Endodermal cell (in vitro differentiated cells): ENCODE measurements around the gene CES3. TPM values are rescaled to one million over a fixed set of nuclear protein-coding genes. Genes with fewer than 3 reads are reported as not detected.
"Not testable (repeated sequence)": the region's sequence is repeated elsewhere in the genome, so short reads cannot be mapped to it uniquely, and the experiment has no call there.

Source experiments
- DNase-seq: peaks from one replicate; pipeline ENCODE4 v3.0.0-alpha.2; 2017
- H3K27ac ChIP-seq: 2 replicates; pipeline ENCODE4 v1.5.1; 2013; ENCODE audit warnings: mild to moderate bottlenecking, low read depth, low read length, moderate library complexity
- H3K27me3 ChIP-seq: 2 replicates; pipeline ENCODE4 v1.6.1; 2013; ENCODE audit warnings: mild to moderate bottlenecking, low read length, moderate library complexity; ENCODE audit not compliant: insufficient read depth, control insufficient read depth, poor library complexity, severe bottlenecking
- H3K36me3 ChIP-seq: 2 replicates; pipeline ENCODE4 v1.7.0; 2013; ENCODE audit warnings: mild to moderate bottlenecking, low read length, moderate library complexity; ENCODE audit not compliant: control insufficient read depth, insufficient read depth
- H3K4me1 ChIP-seq: one replicate; pipeline ENCODE4 v1.7.0; 2013; ENCODE audit warnings: low read length; ENCODE audit not compliant: control insufficient read depth, insufficient read depth
- H3K4me3 ChIP-seq: 2 replicates; pipeline ENCODE4 v1.5.1; 2013; ENCODE audit warnings: mild to moderate bottlenecking, low read length, moderate library complexity
- H3K9ac ChIP-seq: 2 replicates; pipeline ENCODE4 v1.6.1; 2013; ENCODE audit warnings: mild to moderate bottlenecking, low read length, moderate library complexity; ENCODE audit not compliant: poor library complexity, severe bottlenecking; ENCODE audit errors: extremely low read depth
- H3K9me3 ChIP-seq: 2 replicates; pipeline ENCODE4 v1.6.1; 2013; ENCODE audit warnings: mild to moderate bottlenecking, low read length, moderate library complexity; ENCODE audit not compliant: control insufficient read depth
- H3K27ac Mint-ChIP-seq: 2 replicates; pipeline ENCODE4 v1.8.0; 2020; ENCODE audit warnings: mixed read lengths
- H3K27me3 Mint-ChIP-seq: 2 replicates; pipeline ENCODE4 v1.8.0; 2021; ENCODE audit warnings: mild to moderate bottlenecking, mixed read lengths; ENCODE audit not compliant: insufficient read depth
- H3K36me3 Mint-ChIP-seq: 2 replicates; pipeline ENCODE4 v1.8.0; 2020; ENCODE audit warnings: low read depth, mixed read lengths
- H3K4me1 Mint-ChIP-seq: 2 replicates; pipeline ENCODE4 v1.8.0; 2020; ENCODE audit warnings: mixed read lengths
- H3K4me3 Mint-ChIP-seq: 2 replicates; pipeline ENCODE4 v1.8.0; 2020; ENCODE audit warnings: mild to moderate bottlenecking, moderate library complexity, mixed read lengths
- H3K9me3 Mint-ChIP-seq: 2 replicates; pipeline ENCODE4 v1.8.0; 2020; ENCODE audit warnings: mild to moderate bottlenecking, mixed read lengths
- WGBS, 2 experiments: methylation state at CpG; one replicate each; pipeline versions ENCODE4 v1.1.5 to v1.1.7; 2013; ENCODE audit warnings: missing lambda C conversion rate in 2 of 2, mixed read lengths in 1 of 2; ENCODE audit not compliant: insufficient coverage in 1 of 2, insufficient read length in 1 of 2; 5-methylcytosine and 5-hydroxymethylcytosine counted together
- total RNA-seq, 2 donors: library from RNA; stranded (reverse); fragmentation: NEBNext Ultra II Directional in 1 of 2; extraction: Animal tissue kit (Norgen Biotek cat#: 25700) in 1 of 2; gene quantifications; 2 replicates in 1 of 2; 3 replicates in 1 of 2; pipeline ENCODE4 v1.2.1, GENCODE V29; 2021
- TF ChIP-seq, protein P1 (sequence below): fragments of 200-600 bp; sonication (generic); conservative IDR thresholded peaks from 2 replicates; pipeline ENCODE4 v1.5.0; 2021; ENCODE audit warnings: antibody characterized with exemption, mild to moderate bottlenecking

CES3 gene
- total RNA-seq, 2 donors from 2014 or later = 2.7 to 3.8 TPM

DNA sequence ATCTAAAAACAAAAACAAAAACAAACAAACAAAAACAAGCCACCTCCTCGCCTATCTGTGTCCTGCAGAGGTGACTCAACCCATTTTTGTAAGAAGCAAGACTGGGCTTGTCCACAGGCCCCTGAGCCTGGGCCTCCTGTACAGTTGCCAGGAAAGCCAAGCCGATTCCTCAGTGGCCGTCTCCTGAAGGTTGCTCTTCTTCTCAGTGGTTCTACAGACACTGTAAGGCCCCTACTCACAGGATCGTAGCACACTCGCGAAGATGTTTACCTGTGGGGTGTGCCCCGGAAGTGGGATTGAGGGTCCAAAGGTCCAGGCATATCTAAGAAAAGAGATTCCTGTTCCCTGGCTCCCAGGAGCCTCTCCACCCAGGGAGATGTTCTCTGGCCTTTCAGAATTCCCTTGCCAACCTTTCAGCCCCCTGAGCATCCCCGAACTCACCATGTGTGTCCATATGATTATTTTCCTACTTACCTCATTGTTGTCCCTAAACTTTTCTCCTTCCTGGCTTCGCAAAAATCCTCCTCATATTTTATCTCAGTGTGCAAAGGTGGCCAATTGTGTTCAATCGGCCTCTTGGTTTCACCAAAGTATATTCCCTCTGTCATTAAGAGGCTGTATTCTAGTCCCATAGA, 7.5 kb upstream of the CES3 start:
- no peaks in the 10 kb centered on the region for H3K36me3 ChIP-seq
- no peak overlapping the region for H3K27ac ChIP-seq
- DNase-seq = no peak
- H3K4me1 Mint-ChIP-seq = peaks cover 12% of the 10 kb centered on the region
- H3K4me1 ChIP-seq = no peaks in the 10 kb centered on the region
- no peaks in the 10 kb centered on the region for H3K36me3 Mint-ChIP-seq
- H3K4me3 Mint-ChIP-seq = peak overlapping the region; percentile 4
- WGBS, 2 experiments = 86 to 90% methylated on average over 5 to 10 of the region's 10 CpGs
- TF ChIP-seq, protein P1, sequence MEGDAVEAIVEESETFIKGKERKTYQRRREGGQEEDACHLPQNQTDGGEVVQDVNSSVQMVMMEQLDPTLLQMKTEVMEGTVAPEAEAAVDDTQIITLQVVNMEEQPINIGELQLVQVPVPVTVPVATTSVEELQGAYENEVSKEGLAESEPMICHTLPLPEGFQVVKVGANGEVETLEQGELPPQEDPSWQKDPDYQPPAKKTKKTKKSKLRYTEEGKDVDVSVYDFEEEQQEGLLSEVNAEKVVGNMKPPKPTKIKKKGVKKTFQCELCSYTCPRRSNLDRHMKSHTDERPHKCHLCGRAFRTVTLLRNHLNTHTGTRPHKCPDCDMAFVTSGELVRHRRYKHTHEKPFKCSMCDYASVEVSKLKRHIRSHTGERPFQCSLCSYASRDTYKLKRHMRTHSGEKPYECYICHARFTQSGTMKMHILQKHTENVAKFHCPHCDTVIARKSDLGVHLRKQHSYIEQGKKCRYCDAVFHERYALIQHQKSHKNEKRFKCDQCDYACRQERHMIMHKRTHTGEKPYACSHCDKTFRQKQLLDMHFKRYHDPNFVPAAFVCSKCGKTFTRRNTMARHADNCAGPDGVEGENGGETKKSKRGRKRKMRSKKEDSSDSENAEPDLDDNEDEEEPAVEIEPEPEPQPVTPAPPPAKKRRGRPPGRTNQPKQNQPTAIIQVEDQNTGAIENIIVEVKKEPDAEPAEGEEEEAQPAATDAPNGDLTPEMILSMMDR = no peak
- peaks cover 13% of the 10 kb centered on the region for H3K9me3 Mint-ChIP-seq
- peaks cover 16% of the 10 kb centered on the region for H3K27me3 Mint-ChIP-seq
- no peak overlapping the region for H3K4me3 ChIP-seq
- no peak overlapping the region for H3K9ac ChIP-seq
- H3K27ac Mint-ChIP-seq = no peak overlapping the region
- peaks cover 14% of the 10 kb centered on the region for H3K9me3 ChIP-seq
- peaks cover 19% of the 10 kb centered on the region for H3K27me3 ChIP-seq

DNA sequence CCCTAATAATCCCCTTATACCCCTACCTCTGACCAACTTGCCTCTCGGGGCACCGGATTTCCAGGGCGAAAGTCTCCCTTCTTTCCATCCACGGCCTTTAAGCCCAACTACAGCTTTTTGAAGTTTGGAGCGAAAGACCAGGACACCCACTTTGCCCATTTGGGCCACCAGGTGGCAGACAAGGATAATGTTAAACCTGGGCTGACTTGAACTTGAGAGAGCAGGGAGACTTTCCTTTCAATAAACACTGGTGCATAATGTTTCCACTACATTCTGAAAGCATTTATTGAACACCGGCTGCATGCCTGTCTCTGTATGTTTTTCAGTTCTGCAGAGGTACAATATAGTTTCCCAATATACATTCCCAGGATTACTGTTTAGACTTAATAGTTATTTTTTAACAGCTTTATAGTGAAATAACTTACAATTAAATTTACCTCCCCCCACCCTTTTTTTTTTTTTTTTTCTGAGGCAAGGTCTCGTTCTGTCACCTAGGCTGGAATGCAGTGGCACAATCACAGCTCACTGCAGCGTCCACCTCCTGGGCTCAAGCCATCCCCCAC, 6.9 kb upstream of the CES3 start:
- Histone ChIP-seq H3K4me3 (no peak overlapping the region), H3K36me3 (no peaks in the 10 kb centered on the region), H3K9ac (no peak overlapping the region), H3K4me1 (no peaks in the 10 kb centered on the region), H3K27ac (no peak overlapping the region), H3K27me3 (peaks cover 13% of the 10 kb centered on the region), H3K9me3 (peaks cover 14% of the 10 kb centered on the region)
- peaks cover 12% of the 10 kb centered on the region for H3K4me1 Mint-ChIP-seq
- peak overlapping the region; percentile 4 for H3K4me3 Mint-ChIP-seq
- peak; percentile 94 for DNase-seq
- TF ChIP-seq, protein P1 = peak; percentile 91
- H3K9me3 Mint-ChIP-seq = peaks cover 13% of the 10 kb centered on the region
- H3K36me3 Mint-ChIP-seq = no peaks in the 10 kb centered on the region
- H3K27ac Mint-ChIP-seq = no peak overlapping the region
- 22 to 49% methylated on average over 5 to 8 of the region's 8 CpGs for WGBS, 2 experiments
- H3K27me3 Mint-ChIP-seq = peaks cover 15% of the 10 kb centered on the region

DNA sequence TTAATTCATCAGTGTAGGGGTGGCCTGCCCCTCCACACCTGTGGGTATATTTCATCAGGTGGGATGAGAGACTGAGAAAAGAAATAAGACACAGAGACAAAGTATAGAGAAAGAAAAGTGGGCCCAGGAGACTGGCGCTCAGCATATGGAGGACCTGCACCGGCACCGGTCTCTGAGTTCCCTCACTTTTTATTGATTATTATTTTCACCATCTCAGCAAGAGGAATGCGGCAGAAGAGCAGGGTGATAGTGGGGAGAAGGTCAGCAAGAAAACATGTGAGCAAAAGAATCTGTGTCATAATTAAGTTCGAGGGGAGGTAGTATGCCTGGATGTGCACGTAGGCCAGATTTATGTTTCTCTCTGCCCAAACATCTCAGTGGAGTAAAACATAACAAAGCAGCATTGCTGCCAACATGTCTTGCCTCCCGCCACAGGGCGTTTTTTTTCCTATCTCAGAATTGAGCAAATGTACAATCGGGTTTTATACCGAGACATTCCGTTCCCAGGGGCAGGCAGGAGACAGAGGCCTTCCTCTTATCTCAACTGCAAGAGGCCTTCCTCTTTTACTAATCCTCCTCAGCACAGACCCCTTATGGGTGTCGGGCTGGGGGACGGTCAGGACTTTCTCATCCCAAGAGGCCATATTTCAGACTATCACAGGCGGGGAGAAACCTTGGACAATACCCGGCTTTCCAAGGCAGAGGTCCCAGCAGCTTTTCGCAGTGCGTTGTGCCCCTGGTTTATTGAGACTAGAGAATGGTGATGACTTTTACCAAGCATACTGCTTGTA, 5.5 kb upstream of the CES3 start:
- not testable (repeated sequence) for H3K9ac ChIP-seq, H3K36me3 Mint-ChIP-seq, H3K4me1 ChIP-seq, H3K4me3 Mint-ChIP-seq, H3K27ac ChIP-seq, H3K27ac Mint-ChIP-seq, H3K4me3 ChIP-seq, H3K36me3 ChIP-seq, H3K27me3 ChIP-seq, DNase-seq
- Mint-ChIP-seq H3K27me3 (peaks cover 16% of the 10 kb centered on the region), H3K4me1 (peaks cover 12% of the 10 kb centered on the region), H3K9me3 (peaks cover 13% of the 10 kb centered on the region)
- WGBS, 2 experiments = 90 to 93% methylated on average over 8 to 15 of the region's 17 CpGs
- H3K9me3 ChIP-seq = peaks cover 14% of the 10 kb centered on the region

DNA sequence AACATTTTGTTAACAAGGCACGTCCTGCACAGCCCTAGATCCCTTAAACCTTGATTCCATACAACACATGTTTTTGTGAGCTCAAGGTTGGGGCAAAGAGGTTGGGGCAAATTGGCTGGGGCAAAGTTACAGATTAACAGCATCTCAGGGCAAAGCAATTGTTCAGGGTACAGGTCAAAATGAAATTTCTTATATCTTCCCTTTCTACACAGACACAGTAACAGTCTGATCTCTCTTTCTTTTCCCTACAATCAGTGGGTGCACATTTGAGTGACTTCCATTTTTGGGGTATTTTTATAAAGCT, 5.0 kb upstream of the CES3 start:
- not testable (repeated sequence) for H3K36me3 ChIP-seq, H3K4me1 ChIP-seq, H3K36me3 Mint-ChIP-seq, H3K9ac ChIP-seq, H3K27me3 ChIP-seq, H3K27ac Mint-ChIP-seq, DNase-seq, H3K4me3 Mint-ChIP-seq, H3K4me3 ChIP-seq, H3K27ac ChIP-seq
- 100% methylated on average over 1 of the region's 1 CpG; no CpG with 5 or more reads in 1 of the 2 experiments for WGBS, 2 experiments
- peaks cover 11% of the 10 kb centered on the region for H3K9me3 Mint-ChIP-seq
- peaks cover 12% of the 10 kb centered on the region for H3K9me3 ChIP-seq
- H3K4me1 Mint-ChIP-seq = peaks cover 15% of the 10 kb centered on the region
- peaks cover 16% of the 10 kb centered on the region for H3K27me3 Mint-ChIP-seq
